IPS-NIHi7 (cell line): ENCODE results near the gene RETREG3.
A peak's percentile ranks its signal among the peaks of the same experiment; 100 is the strongest.

Experiments used
- DNase-seq: peaks from one replicate; pipeline ENCODE4 v3.0.0; 2012; ENCODE audit warnings: mixed read lengths; ENCODE audit errors: extremely low spot score

RETREG3 gene

DNA sequence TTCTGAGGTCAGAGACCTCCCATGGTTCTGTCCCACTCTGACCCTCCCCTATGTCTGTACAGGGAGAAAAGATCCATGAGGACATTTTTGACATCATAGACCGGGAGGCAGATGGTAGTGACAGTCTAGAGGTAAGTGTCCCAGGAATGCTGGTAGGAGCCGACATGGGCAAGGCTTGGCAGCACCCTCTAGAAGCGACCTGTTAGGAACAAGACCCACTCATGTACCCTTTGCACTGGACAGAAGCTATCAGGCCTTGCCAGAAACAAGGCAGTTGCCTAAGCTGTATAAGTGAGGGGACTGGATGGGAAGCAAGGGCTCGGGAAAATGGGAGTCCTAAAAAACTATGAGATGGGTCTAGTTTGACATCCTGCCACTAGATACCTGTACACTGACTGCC, 2.8 kb upstream of the RETREG3 start:
- no peak for DNase-seq

GRCh38 chr17:42609814-42610801, 934 bp upstream of the RETREG3 start:
- peak; percentile 27 for DNase-seq

DNA sequence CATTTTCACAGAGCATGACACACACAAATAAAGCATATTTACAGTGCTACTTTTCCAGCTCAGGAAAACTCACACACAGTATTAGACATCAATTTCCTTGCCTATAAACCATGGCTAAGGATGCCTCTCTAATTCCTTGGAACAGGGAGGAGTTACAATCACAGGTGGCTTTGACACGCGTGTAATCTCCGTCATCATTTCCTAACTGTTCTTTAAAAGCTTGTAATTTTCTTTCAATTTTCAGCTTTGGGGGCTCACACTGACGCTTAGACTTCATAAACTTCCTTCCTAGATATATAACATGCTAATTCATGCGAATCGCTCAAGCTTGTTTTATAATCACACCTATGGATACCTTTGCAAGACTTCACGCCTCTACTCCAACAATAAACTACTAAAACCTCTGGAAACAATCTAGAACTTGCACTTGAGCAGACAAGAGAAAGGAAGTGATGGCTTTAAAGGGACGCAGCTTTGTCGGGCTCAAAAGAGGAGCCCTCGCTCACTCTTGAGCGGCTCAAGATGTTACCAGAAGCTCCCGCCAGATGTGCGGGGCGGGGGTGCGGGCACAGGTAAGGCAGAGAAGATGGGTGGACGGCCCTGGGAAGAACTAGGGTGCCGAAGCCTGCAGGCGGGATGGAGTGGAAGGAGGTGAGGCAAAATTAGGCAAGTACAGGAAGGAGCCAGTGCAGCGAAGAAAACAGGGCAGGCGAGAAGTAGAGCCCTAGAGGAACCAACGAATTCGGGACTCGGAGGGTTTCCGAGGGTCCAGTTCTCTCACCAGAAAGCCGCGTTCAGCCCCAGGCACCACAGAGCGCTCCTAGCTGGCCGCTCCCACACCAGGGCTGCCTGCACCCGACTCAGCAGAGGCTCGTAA, 631 bp downstream of the RETREG3 start:
- no peak for DNase-seq

- no peak for DNase-seq
Observed at GRCh38 chr17:42607769-42608168, 1.4 kb downstream of the RETREG3 start.

DNA sequence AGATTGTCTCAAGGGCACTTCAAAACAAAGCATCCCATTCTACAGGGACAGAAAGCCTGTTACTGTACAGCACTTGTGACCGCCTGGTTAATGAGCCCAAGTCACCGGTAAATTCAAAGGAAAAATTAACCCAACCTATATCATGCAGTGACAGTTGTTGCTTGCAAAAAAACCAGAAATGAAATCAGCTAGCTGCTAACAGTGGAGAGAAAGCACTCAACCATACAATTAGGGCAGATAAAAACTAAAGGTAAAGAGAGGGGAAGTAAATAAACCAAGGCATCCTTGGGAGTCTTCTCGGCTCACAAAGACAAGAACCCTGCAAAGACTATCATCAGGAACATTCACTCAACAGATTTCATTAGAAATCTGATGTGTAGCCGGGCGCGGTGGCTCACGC, 5.9 kb downstream of the RETREG3 start:
- no peak for DNase-seq

- no peak for DNase-seq
Observed at GRCh38 chr17:42598905-42599304, 10.3 kb downstream of the RETREG3 start.

- no peak for DNase-seq
Observed at GRCh38 chr17:42596386-42596785, 12.8 kb downstream of the RETREG3 start.

DNA sequence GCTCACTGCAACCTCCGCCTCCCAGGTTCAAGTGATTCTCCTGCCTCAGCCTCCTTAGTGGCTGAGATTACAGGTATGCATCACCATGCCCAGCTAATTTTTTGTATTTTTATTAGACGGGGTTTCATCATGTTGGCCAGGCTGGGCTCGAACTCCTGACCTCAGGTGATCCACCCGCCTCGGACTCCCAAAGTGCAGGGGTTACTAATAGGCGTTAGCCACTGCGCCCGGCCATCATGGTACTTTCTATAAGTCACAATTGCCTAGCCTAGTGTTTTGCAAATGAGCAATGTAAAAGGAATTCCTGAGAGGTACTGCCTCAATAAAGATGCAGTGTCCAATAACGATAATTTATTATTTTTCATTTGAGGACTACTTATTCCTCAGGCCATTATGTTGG, 17.8 kb downstream of the RETREG3 start:
- no peak for DNase-seq

DNA sequence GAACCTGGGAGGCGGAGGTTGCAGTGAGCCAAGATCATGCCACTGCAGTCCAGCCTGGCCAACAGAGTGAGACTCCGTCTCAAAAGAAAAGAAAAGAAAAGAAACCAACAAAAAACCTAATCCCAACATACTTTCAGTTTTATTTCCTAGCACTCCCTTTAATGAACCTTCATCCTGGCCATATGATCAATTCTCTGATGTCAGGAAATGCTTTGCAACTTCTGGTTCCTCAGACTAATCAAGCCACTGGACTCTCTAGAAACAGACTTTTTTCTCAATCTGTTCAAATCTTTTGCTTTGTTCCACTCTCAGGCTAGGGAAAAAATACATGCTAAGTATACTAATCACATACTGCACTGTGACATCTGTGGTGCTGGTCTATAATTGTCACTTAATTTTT, 18.3 kb downstream of the RETREG3 start:
- DNase-seq: no peak

GRCh38 chr17:42586514-42587230, 22.5 kb downstream of the RETREG3 start:
- DNase-seq: no peak

DNA sequence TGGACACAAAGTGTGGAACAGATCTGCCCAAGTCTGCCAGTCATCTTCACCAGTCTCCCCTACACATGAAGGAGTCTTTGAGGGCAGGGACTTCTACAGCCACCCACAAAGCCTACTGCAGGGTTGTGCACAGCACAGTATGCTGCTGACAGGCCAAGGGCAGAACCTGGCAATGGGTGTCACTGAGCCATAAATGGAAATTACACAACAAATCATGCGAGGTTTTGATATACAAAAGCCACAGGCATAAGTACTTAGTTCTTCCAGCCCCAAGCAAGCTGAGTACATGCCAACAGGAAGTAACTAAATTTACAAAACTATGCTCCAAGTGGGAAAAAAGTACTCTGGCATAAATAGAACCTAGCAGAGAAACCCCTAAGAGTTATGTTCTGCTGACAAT, 23.8 kb downstream of the RETREG3 start:
- DNase-seq: no peak

DNA sequence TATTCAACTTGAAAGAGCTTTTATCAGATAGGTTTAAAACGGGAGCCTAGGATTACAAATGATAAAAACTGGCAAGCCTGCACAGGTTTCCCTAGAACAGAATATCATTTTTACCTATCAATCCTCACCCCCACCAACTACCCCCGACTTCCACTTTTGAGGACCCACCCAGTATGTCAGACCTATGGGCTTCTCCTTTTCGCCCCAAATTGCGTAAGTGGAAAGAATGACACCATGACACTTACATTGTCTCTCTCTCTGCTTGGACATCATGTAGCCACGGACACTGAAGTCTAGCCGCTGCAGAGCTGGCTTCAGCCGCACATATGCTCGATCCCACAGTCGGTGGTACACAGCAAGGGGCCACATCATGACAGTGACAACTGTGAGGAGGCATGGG, 24.3 kb downstream of the RETREG3 start:
- DNase-seq: no peak

DNA sequence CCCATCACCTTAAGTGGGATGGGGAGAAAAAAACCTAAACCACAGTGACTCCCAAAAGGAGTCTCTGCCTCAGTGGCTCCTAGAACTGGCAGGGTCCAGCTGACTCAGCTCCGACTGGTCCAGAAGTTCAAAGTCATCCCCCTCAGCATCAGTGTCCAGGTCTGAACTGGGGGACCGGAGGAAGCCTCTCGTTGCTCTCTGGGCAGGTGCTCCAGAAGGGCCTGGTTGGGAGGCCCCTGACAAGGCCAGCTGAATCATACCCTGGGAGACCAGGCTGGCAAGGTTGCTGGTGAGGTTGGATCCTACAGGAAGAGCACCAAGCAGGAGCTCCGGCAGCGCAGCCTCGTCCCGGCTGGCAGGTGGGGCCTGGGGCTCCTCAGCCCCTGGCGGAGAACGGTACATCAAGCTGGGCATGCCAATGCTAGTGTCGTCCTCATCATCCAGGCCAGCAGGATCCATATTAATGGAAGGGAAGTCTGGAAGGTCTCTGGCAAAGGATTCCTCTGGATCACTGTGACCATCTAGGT, 27.4 kb downstream of the RETREG3 start:
- DNase-seq: no peak

DNA sequence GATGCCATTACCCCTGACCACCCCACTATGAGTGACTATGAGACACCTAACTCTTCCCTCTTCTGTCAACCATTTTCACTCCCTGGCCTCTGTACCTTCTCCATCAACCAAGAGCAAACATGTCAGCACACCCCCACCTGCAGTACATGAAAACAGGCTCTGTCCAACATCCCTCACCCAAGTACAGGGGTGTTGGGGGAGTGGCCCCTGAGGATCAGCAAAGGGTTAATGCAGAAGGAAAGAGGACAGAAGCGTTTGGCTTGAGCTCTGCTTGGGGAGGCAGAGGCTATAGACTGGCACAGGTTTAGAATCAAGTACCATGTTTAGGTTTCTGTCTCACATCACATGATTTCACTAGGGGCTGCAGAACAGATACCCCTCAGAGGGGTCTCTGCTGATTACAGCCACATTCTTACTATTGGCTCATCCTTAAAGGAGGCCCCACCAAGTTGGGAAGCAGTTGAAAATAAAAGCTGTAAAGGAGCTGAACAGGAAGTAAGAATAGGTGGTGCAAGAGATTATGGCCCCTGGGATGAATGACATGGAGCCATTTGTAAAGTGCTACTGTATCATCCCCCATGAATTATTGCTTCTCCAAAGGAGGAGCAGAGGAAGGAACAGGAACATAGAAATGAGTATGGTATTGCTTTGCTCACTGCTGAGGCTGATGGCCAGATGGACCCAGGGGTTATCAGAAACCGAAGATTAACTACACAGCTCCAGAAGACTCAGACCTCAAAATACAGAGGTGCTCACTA, 29.2 kb downstream of the RETREG3 start:
- DNase-seq: no peak

- DNase-seq: peak; percentile 94
Observed at GRCh38 chr17:42578282-42578869, 30.8 kb downstream of the RETREG3 start.

GRCh38 chr17:42577532-42578281, 31.5 kb downstream of the RETREG3 start, which contains the start of gene PSMC3IP:
TSS of gene PSMC3IP (minus strand) at chr17:42577729. CDS start at chr17:42577686, 43 bp downstream.
- peak; percentile 98 for DNase-seq

DNA sequence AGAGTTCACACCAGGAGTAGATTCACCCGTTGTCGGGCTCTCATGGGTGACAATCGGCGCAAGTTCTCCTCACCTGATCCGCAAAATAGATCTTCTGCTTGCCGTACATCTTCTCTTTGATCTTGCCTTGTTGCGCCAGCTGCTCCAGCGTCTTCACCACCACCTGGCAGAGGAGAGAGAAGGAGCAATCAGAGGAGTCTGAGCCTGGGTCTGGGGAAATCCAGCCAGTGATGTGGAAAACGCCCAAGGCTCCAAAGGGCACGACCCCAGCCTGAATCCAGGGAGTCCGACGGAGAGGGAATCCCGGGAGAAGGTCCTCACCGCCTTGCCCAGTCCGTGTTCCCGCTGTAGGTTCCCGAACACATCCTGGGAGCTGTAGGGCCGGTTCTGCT, 32.0 kb downstream of the RETREG3 start:
- no peak for DNase-seq

DNA sequence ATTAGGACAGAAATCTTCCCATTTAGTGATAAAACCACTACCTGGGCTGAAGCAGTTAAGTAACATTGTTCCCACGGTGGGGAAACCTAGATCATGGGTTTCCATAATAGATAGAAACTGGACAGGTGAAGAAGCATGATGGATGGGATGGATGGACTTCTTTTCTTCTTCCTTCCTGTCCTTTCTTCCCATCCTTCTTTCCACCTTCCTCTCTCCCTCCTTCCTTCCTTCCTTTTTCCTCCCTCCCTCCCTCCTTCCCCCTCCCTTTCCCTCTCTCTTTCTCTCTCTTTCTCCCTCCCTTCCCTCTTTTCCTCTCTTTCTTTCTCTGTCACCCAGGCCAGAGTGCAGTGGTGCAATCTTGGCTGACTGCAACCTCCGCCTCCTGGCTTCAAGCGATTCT, 34.7 kb downstream of the RETREG3 start:
- no peak for DNase-seq

DNA sequence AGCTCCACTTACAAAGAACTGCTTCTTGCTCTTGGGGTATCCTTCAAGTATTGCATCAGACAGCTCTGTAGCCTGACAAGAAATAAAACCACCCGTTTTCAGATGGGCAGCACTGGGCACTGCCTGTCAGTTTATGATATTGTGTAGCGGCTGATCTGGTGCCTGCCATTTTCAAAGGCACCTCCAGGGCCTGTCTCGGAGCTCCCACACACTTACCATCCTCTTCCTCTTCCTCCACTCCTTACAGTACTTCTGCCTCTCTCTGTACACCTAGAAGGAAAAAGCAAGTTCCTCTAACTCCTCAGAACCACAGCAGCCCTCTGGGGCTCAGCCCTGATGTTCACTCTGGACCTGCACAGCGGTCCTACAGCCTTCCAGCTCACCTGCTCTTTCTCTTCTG, 36.1 kb downstream of the RETREG3 start:
- DNase-seq: no peak
